Kasumi-1 (cell line): ENCODE results near the gene TNIP2.

Experiments
- DNase-seq, 2 experiments: peaks; one replicate each; lab custom pipeline; 2025; lab: John Stamatoyannopoulos, UW

The TNIP2 gene, protein sequence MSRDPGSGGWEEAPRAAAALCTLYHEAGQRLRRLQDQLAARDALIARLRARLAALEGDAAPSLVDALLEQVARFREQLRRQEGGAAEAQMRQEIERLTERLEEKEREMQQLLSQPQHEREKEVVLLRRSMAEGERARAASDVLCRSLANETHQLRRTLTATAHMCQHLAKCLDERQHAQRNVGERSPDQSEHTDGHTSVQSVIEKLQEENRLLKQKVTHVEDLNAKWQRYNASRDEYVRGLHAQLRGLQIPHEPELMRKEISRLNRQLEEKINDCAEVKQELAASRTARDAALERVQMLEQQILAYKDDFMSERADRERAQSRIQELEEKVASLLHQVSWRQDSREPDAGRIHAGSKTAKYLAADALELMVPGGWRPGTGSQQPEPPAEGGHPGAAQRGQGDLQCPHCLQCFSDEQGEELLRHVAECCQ

DNA sequence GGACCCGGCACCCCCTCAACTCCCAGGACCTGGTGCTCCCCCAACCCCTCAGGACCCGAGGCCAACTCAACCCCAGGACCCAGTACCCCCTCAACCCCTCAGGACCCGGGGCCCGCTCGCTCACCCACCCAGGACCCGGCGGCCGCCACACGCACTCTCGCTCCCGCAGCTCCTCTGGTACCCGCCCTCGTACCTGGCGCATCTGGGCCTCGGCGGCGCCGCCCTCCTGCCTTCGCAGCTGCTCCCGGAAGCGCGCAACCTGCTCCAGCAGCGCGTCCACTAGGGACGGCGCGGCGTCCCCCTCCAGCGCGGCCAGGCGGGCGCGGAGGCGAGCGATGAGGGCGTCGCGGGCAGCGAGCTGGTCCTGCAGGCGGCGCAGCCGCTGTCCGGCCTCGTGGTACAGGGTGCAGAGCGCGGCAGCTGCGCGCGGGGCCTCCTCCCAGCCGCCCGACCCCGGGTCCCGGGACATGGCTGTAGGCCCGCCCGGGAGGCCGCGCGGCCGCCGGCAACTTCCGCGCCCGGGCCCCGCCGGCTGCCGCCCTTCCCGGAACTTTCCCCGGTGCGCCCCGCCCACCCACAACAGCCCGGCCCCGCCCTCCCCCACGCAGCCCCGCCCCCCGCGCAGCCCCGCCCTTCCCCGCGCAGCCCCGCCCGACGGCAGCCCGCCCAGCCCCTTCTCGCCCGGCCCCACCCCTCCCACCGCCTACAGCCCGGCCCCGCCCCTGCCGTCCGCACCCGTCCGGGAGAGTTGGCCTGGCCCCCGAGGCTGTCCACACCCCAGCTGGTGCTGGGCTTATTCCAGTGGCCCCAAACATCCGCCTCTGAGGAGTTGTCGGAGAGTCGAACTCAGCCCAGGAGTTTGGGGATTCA is at the start of gene TNIP2:
Gene TNIP2, minus strand, starts transcription at position 516 of the 870 bp plus-strand sequence. Its CDS starts 47 bp downstream, at position 469.
- peak; percentile 42 to 60 for DNase-seq

DNA sequence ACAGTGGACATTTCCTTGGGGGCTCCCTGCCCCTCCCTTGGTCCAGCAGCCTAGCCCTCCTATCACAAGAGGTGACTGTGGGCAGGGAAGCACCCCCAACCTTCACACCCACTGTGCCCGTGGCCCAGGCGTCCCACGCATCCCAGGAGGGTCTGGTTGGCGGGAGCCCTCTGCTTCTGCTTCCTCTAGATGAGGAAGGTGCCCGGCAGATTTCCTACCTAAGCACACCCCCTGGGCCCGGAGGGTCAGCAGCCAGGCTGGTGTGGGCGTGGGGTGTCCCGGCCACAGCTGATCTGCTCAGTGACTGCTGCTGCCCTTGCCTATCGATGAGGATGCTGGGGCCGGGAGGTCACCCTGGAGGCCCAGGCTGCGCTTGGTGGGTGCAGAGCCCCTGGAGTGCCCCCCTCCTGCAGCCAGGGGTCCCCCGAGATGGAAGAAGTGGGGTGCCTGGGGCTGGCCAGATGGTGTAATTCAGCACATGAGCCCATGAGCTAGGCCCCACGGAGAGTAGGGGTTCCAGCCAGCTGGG is 48.9 kb upstream of the TNIP2 start:
- DNase-seq: no peak

DNA sequence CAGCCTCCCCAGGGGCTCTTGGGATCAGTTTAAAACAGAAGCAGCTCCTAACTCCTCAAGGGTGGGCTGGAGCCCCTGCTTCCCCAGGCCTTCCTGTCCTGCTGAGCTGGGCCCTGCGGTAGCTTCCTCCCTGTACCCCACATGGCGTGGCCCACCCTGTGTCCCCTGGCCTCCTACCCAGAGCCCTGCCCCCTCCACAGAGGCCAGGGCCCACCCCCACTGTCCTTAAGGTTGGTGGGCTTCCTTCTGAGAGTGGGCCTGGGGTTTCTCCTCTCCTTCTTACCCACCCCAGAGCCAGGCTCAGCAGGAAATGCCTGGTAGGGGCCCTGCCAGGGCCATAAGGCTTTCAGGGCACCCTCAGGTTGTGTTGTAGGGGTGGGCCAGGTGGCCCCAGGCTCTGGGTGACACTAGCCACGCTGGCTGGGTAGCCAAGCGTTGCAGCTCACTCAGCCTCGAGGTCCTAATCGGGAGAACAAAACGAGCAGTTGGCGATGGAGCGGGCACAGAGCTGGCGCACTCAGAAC is 48.4 kb upstream of the TNIP2 start:
- DNase-seq: no peak

DNA sequence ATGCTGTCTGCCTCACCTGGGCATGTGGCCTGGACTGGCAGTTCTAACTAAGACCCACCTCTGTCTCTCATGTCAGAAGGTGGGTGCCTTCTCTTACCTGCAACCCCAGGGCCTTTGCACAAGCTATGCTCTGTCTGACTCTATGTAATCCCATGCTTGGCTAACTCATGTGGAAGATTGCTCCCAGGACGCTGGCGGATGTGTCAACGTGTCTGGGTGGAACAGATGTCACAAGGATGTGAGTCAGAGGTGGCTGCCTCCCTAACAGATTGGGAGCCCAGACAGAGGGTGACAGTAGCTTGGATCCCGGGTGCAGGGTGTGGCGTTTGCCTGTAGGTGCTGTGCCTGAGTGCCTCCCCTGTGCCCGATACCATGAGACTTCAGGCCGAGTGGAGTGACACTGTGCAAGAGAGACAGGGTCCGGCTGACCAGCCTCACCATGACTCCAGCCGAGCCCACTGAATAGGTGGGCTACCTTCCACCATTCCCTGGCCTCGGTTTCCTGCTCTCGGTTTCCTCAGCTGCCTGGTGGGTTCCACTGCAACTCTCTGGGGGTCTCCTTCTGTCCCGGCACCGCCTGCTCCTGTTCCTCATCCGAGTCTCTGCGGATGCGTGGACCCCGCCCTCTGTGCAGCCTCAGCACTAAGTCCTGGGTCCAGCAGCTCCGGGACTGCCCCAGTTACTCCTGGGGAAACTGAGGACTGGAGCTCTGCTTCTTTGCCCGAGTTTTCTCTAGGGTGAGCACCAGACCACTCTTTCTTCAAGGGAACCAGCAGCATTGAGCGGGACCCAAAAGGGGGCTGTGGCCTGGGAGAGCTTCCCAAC is 47.7 kb upstream of the TNIP2 start:
- peak in 1 of 2 experiments; percentile 22 for DNase-seq

DNA sequence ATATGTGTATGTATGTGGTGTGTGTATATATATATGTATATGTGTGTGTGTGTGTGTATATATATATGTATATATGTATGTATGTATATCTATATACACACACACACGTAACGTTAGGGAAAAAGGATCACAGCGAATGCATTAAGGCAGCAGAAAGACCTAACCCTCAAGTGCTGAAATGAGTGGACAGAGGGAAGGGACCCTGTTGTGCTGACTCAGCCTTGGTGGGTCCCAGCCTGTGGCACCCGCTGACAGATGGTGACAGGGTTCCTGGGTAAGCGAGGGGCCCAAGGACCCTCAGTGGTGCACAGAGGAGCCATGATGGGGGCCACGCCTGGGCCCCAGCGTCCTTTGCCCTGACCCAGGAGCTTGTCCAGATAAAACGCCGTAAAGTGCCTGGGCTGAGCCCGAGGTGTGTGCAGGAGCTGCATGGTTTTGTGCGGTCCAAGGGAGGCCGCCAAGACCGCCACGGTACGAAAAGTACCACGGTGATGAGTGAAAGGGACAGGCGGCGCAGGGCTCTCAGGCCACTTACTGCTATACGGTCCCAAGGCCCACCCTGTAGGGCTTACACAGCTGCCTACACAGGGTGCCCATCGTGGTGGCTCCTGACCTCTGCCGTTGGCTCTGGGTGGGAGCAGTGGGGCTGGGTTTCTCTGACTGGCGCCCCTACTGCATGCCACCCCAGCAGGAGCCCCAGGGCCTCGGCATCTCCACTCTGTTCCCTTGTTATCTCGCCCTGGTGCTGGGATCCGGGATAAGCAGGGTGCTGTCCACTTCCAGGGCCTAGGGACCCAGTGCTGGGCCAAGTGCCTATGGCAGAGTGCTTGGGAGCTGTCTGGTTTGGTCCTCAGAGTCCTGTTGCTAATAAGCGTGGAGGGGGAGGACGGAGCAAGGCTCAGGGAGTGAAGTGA is 46.7 kb upstream of the TNIP2 start:
- no peak for DNase-seq

DNA sequence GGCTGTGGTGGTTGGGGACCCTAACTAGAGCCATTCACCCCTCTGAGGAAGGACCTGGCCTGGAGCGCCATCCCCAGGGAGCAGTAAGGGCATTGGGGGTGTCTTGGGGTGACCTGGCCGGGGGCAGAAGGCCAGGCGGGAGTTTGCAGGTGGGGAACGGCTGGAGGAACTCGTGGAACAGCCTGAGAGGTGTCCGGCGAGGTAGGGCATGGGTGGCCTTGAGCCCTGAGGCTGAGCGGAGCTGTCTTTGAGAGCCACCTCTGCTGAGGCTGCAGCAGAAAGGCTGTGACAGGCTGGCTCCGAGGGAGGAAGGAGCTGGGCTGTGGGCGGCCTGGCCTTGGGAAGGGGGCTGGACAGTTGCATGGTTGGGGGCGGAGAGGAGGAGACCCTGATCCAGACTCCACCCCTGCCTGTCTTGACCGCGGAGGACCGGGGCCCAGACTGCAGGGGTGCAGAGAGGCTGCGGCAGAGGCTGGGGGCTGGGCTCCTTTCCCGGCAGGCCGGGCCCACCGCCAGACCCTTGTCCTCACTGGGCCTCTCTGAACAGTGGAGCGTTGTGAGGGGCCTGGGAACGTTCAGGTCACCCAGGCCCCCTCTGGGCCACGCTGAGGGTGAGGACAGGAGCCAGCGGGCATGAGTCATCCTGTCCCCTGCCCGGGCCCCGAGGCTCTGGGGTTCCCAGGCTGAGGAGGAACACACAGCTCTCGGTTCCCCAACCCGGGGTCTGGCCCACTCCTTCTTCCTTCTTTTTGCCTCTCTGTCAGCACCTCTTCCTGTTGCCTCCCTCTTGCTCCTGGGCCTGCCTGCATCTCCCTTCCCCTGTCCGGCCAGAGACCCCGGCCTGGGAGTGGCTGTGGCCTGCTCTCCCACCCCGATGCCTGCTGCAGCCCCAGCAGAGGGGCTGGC is 44.8 kb upstream of the TNIP2 start:
- DNase-seq: peak; percentile 85 to 89

DNA sequence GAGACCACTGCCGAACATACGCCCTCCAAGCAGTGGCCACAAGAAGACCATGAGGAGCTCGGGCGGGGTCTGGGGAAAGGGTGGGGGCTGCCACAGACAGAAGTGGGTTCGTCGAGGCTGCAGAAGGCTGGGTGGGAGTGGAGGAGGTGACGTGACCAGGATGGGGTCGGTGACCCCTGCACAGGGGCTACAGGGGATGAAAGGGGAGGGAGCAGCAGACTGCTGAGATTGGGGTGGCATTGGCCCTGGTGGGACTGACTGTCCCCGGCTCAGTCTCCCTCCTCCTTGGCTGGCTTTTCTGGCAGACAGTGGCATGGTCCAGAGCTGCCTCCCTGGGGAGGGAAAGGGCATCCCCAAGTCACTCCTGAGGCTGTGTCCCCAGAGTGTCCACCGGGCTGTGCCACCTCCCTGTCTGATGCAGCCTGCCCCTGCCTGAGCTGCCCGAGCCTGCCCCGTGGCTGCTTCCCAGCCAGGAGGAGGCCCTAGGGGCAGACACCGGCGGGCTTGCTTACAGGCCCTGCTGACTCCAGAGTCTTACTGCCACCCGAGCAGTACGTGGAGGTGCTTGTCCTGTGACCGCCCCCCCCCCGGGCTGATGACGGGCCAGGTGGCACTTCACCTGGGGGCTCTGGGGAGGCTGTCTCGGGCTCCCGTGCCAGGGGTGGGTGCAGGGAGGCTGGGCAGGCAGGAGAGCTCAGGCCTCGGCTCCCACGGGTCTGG is 44.0 kb upstream of the TNIP2 start:
- DNase-seq: no peak

DNA sequence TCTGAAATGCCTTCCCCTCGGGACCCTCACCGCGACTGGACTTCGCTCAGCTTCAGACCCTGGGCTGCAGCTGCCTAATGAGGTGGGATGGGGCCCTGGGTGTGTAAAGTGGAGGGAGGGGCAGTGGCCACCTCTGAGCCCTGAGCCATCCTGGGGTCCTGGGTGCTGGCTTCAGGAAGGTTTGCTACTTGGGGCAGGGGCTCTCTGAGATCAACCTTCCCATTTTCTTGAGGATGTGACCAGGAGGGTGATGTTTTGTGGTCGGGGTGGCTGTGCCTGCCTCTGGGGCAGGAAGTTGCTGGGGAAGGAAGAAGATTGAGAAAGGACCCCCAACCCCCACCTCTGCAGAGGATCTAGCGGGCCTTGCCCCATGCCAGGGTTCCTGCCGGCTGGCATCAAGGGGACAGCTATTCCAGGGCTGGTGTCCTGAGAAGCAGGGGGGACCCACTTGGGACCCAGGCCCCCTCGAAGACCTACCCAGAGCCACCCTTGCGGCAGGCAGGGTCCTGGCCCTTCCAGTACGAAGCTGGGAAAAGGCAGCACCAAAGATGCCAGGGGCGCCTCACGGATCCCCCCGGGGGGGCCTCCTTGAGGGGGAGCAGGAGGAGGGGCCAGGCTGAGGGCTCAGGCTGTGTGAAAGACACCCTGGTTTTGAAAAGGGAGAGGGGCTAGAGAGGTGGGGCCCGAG is 43.2 kb upstream of the TNIP2 start:
- DNase-seq: peak; percentile 29 to 53

DNA sequence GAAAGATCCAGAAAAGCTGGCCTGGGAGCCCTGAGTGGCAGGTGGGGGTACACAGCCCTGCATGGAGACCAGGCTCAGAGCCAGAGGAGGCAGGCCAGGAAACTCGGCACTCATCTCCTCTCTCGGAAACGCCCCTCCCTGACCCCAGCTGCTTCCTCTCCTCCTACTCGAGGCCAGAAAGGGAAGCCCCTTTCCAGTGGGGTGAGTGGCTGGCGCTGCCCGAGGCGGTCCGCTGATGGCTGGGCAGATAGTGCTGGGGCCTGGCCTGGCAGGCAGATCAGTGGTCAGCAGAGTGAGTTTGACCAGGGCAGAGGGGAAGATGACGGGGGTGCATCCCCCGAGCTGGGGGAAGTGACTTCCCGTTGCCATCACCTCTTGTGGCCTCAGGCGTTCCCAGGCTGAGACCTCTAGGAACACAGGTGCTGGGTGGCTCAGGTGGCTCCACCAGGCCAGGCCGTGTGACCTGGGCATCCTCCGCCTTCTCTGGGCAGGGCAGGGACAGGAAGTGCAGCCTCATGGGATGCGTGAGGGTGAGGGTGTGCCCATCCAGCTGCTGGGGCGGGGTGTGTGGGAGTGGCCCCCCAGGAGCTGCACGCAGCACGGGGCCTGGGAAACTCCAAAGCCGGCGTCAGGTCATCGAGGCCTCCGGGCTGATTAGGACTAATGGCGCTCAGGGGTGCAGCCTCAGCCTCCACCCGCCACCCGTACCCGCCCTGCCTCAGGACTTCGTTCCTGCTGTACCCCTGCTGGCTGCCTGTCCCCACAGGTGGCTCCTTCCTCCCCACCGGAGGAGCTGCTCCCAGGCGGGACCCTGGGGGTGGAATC is 42.5 kb upstream of the TNIP2 start:
- DNase-seq: peak; percentile 81 to 84

DNA sequence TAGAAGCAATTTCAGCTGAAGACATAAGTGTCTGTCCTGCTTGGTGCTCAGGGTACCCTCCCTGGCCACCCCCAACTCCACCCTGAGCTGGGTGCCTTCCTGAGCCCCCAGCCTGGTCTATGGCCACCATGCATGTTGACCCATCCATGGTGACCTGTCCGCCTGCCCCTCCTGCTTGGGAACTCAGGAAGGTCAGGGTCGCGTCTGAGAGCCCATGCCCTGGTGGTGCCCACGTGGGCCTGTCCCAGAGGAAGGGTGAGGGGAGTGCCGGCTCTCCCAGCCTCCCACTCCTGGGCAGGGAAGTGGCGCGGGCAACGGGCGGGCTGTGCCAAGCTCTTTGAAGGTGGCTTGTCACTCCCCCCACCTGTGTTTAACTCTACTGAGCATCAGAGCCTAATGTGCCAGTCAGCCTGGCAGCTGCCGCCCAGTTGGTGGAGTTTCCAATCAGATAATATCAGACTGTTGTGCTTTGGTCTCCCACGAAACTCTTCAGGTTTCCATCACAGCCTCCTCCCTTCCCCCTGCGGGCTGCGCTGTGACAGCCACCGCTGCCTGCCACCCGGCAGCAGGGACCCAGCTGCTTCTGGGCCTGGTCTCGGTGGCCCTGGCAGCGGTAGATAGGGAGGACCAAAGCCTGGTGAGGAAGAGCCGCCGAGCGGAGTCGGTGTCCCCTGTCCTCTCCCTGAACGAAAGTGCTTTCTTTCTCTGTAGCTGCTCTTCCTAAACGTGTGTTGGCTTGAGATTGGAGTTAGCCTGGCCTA is 41.6 kb upstream of the TNIP2 start:
- peak in 1 of 2 experiments; percentile 56 for DNase-seq

DNA sequence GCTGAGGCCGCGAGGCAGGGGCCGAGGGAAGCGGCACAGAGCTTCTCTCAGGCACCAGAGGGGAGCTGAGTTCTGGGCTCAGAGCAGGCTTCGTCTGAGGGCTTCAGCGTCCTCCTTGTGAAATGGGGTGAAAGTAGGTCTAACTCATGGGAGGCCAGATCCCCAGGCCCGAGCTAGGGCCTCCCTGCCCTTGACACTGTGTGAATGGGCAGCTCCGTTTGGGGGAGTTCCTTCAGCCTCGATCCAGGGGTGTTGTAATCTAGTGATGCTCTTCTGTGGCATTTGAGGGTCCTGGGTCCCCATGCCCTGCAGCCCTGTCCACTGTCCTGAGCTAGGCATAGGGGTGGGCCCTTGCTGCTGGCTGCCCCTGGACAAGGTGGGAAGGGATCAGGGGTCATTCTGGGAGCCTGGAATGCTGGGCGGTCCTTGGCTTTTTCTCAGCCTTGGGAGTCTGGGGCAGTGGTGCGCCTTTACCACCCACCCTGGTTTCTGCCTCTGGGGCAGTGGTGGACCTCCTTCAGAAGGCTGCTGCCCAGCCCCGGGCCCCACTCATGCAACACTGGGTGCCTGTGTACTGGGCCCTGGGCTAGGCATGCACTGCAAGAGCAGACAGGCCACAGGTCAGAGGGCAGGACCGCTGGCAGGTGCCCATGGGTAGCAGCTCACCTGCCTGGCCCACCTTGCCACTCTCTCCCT is 40.9 kb upstream of the TNIP2 start:
- no peak for DNase-seq

DNA sequence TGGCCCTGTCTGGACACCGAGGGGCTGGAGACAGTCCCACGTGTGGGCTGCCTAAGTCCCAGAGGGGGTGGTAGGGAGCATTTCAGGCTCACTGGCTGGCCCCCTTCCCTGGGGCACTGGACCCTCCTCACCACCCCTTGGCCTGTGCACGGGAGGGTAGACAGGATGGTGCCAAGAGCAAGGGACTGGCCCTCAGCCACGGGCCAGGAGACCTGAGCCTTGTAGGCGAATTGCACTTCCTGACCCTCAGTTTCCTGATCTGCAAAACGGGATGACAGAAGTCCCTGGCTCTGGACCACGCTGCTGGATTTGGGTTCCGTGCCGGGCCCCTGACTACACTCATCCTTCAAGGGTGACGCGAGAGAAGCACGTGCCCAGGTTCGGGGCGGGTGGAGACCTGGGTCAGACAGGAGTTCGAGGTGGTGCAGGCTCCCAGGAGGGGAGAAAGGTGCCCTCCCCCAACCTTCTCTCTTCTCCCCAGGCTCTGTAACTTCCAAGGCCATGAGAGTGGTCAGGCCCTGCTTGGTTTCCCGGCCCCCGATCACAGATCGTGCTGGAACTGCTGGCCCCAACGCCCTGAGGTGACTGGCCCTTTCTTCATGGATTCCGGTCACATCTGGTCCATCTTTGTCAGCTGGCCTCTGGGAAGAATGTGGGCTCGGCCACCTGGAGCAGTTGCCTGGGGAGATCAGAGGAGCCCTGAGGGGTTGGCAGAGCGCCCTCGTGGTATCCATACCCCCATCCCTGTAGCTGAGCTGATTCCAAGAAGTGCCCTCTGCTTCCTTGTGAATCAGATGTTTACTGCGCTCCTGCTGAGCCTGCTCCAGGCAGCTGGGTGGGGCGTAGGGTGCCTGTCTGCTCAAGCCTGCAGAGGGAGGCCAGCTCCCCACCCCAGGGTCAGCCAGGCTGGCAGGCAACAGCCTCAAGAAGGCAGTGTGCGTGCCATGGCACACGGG is 40.0 kb upstream of the TNIP2 start:
- no peak for DNase-seq

DNA sequence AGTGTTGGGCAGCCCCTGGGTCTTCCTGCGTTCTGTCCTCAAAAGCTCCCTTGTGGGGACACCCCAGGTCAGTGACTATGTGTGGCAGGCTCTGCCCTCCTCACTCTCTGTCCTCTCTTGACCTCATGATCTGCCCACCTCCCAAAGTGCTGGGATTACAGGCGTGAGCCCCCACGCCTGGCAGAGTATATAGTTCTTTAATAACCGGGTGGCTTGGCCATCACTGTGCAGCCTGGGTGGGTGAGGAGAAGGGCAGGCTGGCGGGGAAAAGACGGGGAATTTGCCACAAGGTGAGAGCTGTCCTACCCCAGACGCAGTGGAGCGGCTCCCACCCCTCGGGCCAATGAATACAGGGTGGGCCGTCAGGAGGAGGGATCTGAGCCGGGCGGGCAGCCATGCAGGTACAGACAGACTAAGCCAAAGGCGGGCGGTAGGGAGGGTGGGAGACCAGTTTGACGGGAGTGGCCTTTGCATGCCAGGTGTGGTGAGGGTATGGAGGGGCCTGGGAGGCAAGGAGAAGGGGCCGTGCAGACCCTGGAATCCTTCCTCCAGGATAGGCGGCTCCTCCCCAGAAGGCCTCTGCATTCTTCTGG is 39.3 kb upstream of the TNIP2 start:
- no peak for DNase-seq
